ENCODE measurements around the gene RBM33. TPM values are rescaled to one million over a fixed set of nuclear protein-coding genes. Genes with fewer than 3 reads are reported as not detected.

RBM33 gene
- total and polyA plus RNA-seq, 10 donors = 9.7 to 109 (median 90.0) TPM

DNA sequence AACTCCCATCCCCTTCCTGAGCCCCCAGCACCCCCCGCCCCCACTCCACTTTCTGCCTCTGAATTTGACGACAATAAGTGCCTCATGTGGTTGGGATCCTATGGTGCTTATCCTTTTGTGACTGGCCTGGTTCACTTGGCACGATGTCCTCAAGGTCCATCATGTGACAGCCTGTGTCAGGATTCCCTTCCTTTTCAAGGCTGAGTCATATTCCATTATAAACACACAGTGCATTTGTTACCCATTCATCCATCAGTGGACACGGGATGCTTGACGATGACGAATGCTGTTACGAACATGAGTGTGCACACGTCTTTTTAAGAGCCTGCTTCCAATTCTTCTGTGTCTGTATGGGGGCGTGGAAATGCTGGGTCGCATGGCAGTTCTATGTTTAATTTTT is 141.1 kb downstream of the RBM33 start:
- no peak for DNase-seq
- Histone ChIP-seq H3K9me3 (no peaks in the 10 kb centered on the region), H3K4me3 (no peak overlapping the region), H3K4me1 (peaks cover 3 to 17% (median 11%) of the 10 kb centered on the region in 6 donors), H3K27me3 (replicated peaks in 1 of 7) (peaks cover 0 to 29% (median 13%) of the 10 kb centered on the region in 7 donors), H3K36me3 (peaks cover 0 to 45% (median 36%) of the 10 kb centered on the region in 6 donors), H3K27ac (no peak overlapping the region)
- WGBS, 5 donors = 84 to 92% (median 89%) methylated on average over 10 of the region's 10 CpGs
- no peak for TF ChIP-seq POLR2A (IDR thresholded peaks at IDR 0.05)
- peak in 1 of 3 donors; percentile 33 for TF ChIP-seq POLR2AphosphoS5 (IDR thresholded peaks at IDR 0.05)
- TF ChIP-seq, protein P1, sequence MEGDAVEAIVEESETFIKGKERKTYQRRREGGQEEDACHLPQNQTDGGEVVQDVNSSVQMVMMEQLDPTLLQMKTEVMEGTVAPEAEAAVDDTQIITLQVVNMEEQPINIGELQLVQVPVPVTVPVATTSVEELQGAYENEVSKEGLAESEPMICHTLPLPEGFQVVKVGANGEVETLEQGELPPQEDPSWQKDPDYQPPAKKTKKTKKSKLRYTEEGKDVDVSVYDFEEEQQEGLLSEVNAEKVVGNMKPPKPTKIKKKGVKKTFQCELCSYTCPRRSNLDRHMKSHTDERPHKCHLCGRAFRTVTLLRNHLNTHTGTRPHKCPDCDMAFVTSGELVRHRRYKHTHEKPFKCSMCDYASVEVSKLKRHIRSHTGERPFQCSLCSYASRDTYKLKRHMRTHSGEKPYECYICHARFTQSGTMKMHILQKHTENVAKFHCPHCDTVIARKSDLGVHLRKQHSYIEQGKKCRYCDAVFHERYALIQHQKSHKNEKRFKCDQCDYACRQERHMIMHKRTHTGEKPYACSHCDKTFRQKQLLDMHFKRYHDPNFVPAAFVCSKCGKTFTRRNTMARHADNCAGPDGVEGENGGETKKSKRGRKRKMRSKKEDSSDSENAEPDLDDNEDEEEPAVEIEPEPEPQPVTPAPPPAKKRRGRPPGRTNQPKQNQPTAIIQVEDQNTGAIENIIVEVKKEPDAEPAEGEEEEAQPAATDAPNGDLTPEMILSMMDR (IDR thresholded peaks at IDR 0.05 in 8 of 11, conservative IDR thresholded peaks at IDR 0.05 in 3 of 11) = no peak
- intact Hi-C loops (cut with DNase I; ENCODE audit: low total_unique reads) = no loop called here

DNA sequence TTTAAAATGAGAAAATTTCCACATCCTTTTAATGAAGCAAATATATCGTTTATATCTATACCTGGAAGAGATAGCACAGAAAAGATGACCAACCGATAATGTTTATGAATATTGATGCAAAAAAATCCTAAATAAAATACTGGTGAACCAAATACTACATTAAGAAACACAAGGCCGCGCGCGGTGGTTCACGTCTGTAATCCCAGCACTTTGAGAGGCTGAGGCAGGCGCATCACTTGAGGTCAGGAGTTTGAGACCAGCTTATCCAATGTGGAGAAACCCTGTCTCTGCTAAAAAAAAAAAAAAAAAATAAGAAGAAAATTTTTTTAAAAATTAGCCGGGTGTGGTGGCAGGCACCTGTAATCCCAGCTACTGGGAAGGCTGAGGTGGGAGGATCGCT is 142.0 kb downstream of the RBM33 start:
- no peak for DNase-seq
- Histone ChIP-seq H3K27me3 (replicated peaks in 1 of 7) (peaks cover 0 to 29% (median 13%) of the 10 kb centered on the region in 7 donors), H3K9me3 (no peaks in the 10 kb centered on the region), H3K4me1 (peaks cover 3 to 17% (median 11%) of the 10 kb centered on the region in 6 donors), H3K4me3 (no peak overlapping the region), H3K27ac (no peak overlapping the region), H3K36me3 (peaks cover 0 to 35% (median 28%) of the 10 kb centered on the region in 6 donors)
- TF ChIP-seq POLR2AphosphoS5 (IDR thresholded peaks at IDR 0.05) = no peak
- TF ChIP-seq POLR2A (IDR thresholded peaks at IDR 0.05) = no peak
- TF ChIP-seq, protein P1 (IDR thresholded peaks at IDR 0.05 in 8 of 11, conservative IDR thresholded peaks at IDR 0.05 in 3 of 11) = no peak
- WGBS, 5 donors = 85 to 91% (median 88%) methylated on average over 10 of the region's 10 CpGs
- intact Hi-C loops (cut with DNase I; ENCODE audit: low total_unique reads) = no loop called here

DNA sequence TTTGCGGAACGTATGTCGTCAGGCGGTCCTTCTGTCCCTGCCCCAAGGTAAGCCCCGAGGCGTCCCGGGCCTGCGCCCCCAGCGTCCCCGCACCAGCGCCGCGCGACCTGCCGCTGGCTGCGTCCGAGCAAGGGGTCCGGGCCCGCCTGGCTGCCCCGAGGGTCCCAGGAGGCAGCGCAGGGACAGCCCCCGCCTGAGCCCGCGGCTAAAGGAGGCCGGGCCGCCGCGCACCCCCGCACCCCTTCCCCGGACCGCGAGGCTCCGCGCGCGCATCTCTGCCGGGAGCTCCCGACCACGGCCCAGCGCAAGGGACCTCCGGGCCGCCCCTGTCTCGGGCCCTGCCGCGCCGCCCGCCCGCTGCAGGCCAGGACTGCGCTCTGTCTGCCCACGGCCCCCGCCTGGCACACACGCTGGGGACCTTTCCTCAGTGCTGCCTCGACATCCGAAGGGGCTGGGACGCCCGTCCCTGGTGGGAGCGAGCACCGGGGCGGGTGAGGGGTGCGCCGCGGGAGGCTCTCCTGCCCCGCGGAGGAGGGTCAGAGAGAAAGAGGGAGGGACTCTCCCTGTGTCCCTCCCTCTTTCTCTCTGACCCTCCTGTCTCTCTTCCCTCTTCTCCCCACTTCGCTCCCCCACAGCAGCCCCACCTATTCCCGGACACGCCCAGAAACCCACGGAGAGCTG is 142.8 kb downstream of the RBM33 start:
- H3K27me3 ChIP-seq (replicated peaks in 1 of 7) = peaks cover 0 to 29% (median 13%) of the 10 kb centered on the region in 7 donors
- H3K36me3 ChIP-seq = peaks cover 0 to 27% (median 21%) of the 10 kb centered on the region in 6 donors
- DNase-seq = peak; percentile 69
- TF ChIP-seq POLR2A (IDR thresholded peaks at IDR 0.05) (no peak), POLR2AphosphoS5 (IDR thresholded peaks at IDR 0.05) (peak in 2 of 3 donors; percentile 11 to 60)
- TF ChIP-seq, protein P1 (IDR thresholded peaks at IDR 0.05 in 8 of 11, conservative IDR thresholded peaks at IDR 0.05 in 3 of 11) = no peak
- H3K27ac ChIP-seq = no peak overlapping the region
- H3K4me3 ChIP-seq = peak overlapping the region in 6 of 8 donors; percentile 2 to 57 (median 17)
- no peaks in the 10 kb centered on the region for H3K9me3 ChIP-seq
- 2 to 4% (median 2%) methylated on average over 37 to 68 of the region's 68 CpGs for WGBS, 5 donors
- intact Hi-C loops (cut with DNase I; ENCODE audit: low total_unique reads) = no loop called here
- H3K4me1 ChIP-seq = peaks cover 3 to 17% (median 11%) of the 10 kb centered on the region in 6 donors

DNA sequence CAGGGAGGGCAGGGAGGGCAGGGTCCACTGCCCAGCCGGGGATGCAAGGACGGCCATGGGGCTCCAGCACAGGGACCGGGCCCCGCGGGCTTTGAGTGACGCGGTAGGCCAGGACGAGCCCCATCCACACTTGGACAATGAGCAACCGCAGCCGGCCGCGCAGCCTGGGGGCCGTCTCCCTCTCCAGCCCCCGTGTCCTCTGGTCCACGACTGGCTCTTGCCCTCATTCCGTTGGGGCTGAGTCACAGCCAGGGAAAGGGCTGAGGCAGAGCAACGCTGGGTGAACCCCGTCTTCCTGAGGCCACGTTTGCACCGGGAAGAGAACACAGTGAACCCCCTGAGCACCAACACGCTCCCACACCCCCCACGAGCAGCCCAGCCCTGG is 144.1 kb downstream of the RBM33 start:
- intact Hi-C loops (cut with DNase I; ENCODE audit: low total_unique reads) = no loop called here
- peaks cover 0 to 29% (median 13%) of the 10 kb centered on the region in 7 donors for H3K27me3 ChIP-seq (replicated peaks in 1 of 7)
- TF ChIP-seq, protein P1 (IDR thresholded peaks at IDR 0.05 in 8 of 11, conservative IDR thresholded peaks at IDR 0.05 in 3 of 11) = no peak
- no peak for TF ChIP-seq POLR2AphosphoS5 (IDR thresholded peaks at IDR 0.05)
- TF ChIP-seq POLR2A (IDR thresholded peaks at IDR 0.05) = no peak
- H3K4me1 ChIP-seq = peaks cover 3 to 17% (median 11%) of the 10 kb centered on the region in 6 donors
- H3K4me3 ChIP-seq = no peak overlapping the region
- WGBS, 5 donors = 89 to 94% (median 90%) methylated on average over 18 to 22 of the region's 22 CpGs
- H3K9me3 ChIP-seq = no peaks in the 10 kb centered on the region
- H3K36me3 ChIP-seq = peaks cover 0 to 14% (median 11%) of the 10 kb centered on the region in 6 donors
- H3K27ac ChIP-seq = no peak overlapping the region
- peak; percentile 73 for DNase-seq
